Progenitor cell of endocrine pancreas (in vitro differentiated cells): ENCODE measurements around the gene PRDX3. TPM values are rescaled to one million over a fixed set of nuclear protein-coding genes. Genes with fewer than 3 reads are reported as not detected.

Experiments
- DNase-seq: peaks from one replicate; pipeline ENCODE4 v3.0.0; 2021; ENCODE audit warnings: low spot score; ENCODE audit not compliant: unreplicated experiment
- H3K27ac Mint-ChIP-seq: 2 replicates; pipeline ENCODE4 v1.8.0; 2021; ENCODE audit warnings: mild to moderate bottlenecking, moderate library complexity, mixed read lengths
- H3K27me3 Mint-ChIP-seq: 2 replicates; pipeline ENCODE4 v1.8.0; 2021; ENCODE audit warnings: mixed read lengths
- H3K36me3 Mint-ChIP-seq: 2 replicates; pipeline ENCODE4 v1.8.0; 2022; ENCODE audit warnings: mixed read lengths; ENCODE audit not compliant: insufficient read depth
- H3K4me1 Mint-ChIP-seq: 2 replicates; pipeline ENCODE4 v1.8.0; 2021; ENCODE audit warnings: low read depth, mixed read lengths
- H3K4me3 Mint-ChIP-seq: 2 replicates; pipeline ENCODE4 v1.8.0; 2021; ENCODE audit warnings: low read depth, mild to moderate bottlenecking, moderate library complexity, mixed read lengths
- H3K9me3 Mint-ChIP-seq: 2 replicates; pipeline ENCODE4 v1.8.0; 2021; ENCODE audit warnings: low read depth, mixed read lengths
- total RNA-seq: library from RNA; stranded (reverse); gene quantifications from 2 replicates; pipeline ENCODE4 v1.2.1, GENCODE V29; 2021
- TF ChIP-seq, protein P1 (sequence below): fragments of 200-600 bp; sonication (generic); IDR thresholded peaks from one replicate; pipeline ENCODE4 v1.5.0; 2021; ENCODE audit warnings: antibody characterized with exemption, mild to moderate bottlenecking; ENCODE audit not compliant: unreplicated experiment

The PRDX3 gene
- total RNA-seq, 1 donor from 2014 or later: 117 TPM

DNA sequence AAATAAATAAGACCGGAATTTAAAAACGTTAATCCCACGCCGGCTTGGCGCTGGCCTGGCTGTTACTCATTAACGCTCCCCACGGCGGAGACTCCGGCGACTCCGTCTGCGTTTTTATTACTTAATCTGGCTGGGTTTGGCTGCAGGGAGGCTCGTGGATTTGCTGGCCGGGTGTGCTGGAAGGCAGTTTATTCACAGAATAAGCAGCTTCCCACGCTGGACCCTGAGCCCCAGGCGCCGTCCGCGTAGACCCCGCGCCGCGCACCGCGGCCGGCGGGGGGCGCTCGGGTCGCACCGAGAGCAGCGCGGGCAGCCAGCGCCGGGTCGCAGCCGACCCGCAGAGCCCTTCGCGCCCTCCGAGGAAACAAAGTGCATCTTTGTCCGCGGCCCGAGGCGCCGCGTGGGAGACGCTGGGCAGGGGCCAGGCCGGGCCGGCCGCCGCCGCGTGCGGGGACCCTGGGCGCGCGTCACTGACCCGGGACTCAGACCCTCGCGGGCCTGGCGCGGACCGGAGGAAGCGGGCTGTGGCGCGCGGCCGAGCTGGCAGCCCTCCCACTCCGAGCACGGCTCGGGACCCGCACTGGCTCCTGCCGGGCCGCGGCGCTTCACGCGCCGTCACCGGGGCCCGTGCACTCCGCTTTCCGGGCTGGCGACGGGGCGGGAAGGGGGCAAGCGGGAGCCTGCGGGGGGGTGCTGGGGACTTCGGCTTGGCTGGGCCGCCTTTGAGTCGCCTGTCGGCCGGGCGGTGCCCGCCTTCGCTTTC, 28.2 kb upstream of the PRDX3 start:
- no peaks in the 10 kb centered on the region for H3K9me3 Mint-ChIP-seq
- no peaks in the 10 kb centered on the region for H3K36me3 Mint-ChIP-seq
- TF ChIP-seq, protein P1, sequence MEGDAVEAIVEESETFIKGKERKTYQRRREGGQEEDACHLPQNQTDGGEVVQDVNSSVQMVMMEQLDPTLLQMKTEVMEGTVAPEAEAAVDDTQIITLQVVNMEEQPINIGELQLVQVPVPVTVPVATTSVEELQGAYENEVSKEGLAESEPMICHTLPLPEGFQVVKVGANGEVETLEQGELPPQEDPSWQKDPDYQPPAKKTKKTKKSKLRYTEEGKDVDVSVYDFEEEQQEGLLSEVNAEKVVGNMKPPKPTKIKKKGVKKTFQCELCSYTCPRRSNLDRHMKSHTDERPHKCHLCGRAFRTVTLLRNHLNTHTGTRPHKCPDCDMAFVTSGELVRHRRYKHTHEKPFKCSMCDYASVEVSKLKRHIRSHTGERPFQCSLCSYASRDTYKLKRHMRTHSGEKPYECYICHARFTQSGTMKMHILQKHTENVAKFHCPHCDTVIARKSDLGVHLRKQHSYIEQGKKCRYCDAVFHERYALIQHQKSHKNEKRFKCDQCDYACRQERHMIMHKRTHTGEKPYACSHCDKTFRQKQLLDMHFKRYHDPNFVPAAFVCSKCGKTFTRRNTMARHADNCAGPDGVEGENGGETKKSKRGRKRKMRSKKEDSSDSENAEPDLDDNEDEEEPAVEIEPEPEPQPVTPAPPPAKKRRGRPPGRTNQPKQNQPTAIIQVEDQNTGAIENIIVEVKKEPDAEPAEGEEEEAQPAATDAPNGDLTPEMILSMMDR: peak; percentile 91
- H3K4me3 Mint-ChIP-seq: peak overlapping the region; percentile 73
- H3K4me1 Mint-ChIP-seq: peaks cover 45% of the 10 kb centered on the region
- peak overlapping the region; percentile 97 for H3K27ac Mint-ChIP-seq
- DNase-seq: peak; percentile 75
- H3K27me3 Mint-ChIP-seq: no peaks in the 10 kb centered on the region

DNA sequence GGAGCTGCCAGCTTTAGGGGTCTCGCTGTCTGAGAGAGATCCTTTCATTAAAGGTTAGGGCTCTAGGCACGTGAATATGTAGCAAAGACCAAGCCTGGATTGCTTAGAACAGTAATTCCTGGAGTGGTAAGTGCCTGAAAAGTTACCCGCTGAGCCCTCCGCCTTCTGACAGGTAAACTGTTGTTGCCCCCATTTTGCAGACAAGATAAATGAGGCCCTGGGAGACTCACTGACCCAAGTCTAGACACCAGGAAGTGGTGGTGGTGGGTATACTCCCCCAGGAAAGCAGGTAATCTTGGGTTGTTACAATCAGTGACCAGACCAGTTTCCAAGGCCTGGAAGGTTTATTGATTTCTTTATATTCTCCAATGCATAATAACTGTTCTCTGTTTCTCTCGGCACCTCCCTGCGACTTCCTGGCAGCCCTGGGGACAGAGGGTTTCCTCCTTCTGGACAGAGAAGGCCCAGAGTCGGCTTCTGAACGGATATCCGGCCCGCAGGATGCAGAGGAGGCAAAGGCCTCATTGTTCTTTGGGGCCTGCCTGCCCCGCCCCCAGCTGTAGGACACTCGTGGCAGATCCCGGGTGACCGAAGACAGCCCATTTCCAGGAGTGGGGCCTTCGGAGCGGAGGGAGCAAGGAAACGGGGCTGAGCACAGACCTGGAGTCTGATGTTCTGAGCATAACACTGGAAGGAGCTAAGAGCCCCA, 27.4 kb upstream of the PRDX3 start:
- no peak for DNase-seq
- Mint-ChIP-seq H3K4me3 (peak overlapping the region; percentile 73), H3K9me3 (no peaks in the 10 kb centered on the region), H3K4me1 (peaks cover 37% of the 10 kb centered on the region), H3K36me3 (no peaks in the 10 kb centered on the region), H3K27ac (peak overlapping the region; percentile 97), H3K27me3 (no peaks in the 10 kb centered on the region)
- TF ChIP-seq, protein P1: no peak

DNA sequence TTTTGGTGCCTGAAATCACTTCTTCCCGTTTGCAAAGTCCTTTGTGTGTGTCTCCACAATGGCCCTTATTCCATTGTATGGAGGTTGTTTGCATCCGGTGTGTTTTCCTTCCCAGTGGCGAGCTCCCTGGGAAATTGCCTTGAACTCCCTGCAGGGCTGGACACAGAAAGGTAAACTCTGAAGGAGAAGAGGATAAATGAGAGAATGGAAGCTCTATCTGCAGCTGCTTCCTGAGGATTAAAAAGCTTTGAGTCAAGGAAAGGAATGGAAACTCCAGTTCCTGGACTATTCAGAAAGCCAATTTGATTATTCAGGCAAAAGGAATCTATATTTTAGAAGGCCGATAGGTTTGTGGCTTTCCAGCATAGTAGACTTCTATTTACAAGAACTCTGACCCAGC, 24.4 kb upstream of the PRDX3 start:
- Mint-ChIP-seq H3K4me1 (peaks cover 17% of the 10 kb centered on the region), H3K27ac (no peak overlapping the region), H3K9me3 (no peaks in the 10 kb centered on the region), H3K36me3 (no peaks in the 10 kb centered on the region), H3K4me3 (no peak overlapping the region), H3K27me3 (peaks cover 11% of the 10 kb centered on the region)
- TF ChIP-seq, protein P1: no peak
- no peak for DNase-seq

DNA sequence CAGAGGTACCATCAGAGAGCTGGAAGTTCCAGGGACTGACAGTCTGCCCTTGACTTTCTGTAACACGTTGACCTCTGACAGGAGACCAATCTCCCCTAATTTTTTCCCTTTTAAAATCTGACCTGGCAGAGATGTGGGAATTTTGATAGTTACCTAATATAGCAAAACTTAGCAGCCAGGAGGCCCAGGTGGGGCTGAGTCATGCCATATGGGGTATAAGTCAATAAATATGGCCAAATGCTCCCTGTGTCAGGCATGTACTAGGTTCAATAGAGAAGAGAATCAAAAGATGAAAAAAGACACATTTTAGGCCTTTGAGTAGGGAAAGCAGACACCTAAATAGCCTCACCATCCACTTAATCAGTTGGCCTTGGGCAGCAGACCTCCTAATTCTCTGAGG, 22.6 kb upstream of the PRDX3 start:
- TF ChIP-seq, protein P1: no peak
- no peak overlapping the region for H3K27ac Mint-ChIP-seq
- H3K9me3 Mint-ChIP-seq: no peaks in the 10 kb centered on the region
- peaks cover 11% of the 10 kb centered on the region for H3K27me3 Mint-ChIP-seq
- no peaks in the 10 kb centered on the region for H3K36me3 Mint-ChIP-seq
- peaks cover 13% of the 10 kb centered on the region for H3K4me1 Mint-ChIP-seq
- no peak for DNase-seq
- H3K4me3 Mint-ChIP-seq: no peak overlapping the region

DNA sequence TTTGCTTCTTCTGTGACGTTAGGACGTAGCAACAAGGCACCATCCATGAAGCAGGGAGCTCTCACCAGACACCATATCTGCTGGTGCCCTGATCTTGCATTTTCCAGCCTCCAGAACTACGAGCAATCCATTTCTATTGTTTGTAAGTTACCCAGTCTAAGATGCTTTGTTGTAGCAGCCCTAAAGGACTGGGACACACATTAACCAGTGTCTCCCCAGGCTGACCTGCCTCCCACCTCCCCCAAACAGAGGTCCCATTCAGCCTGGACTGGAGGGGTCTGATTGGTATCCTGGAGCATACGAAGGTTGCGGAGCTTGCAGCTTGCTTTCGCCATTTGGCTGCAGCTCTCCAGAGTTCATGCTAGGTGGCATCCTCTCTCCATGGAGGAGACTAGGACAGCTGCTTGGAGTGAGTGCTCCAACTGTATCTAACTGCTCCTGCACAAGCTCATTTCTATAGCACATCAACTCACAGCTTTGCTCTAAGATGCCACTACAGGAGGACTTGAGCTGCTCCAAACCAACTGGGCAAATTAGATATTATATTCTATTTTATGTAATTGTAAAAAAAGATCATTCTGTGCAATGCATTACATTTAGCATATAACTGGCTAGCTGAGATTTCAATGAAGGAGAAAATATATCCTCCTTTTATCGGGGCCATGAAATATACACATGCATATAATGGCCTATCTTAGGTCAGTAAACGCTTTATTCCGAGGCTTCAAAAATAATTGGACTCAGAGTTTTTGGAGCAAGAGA, 20.8 kb upstream of the PRDX3 start:
- TF ChIP-seq, protein P1: peak; percentile 74
- Mint-ChIP-seq H3K27me3 (peaks cover 11% of the 10 kb centered on the region), H3K4me3 (no peak overlapping the region), H3K9me3 (no peaks in the 10 kb centered on the region), H3K36me3 (no peaks in the 10 kb centered on the region), H3K27ac (no peak overlapping the region), H3K4me1 (peaks cover 11% of the 10 kb centered on the region)
- peak; percentile 40 for DNase-seq
